ENCODE measurements around the gene KIFBP.
A peak's percentile ranks its signal among the peaks of the same experiment; 100 is the strongest.

The KIFBP gene

GRCh38 chr10:69048103-69048502 is 59.5 kb downstream of the KIFBP start:
- intact Hi-C loops (cut with micrococcal nuclease), result no loop called here
- Mint-ChIP-seq H3K27ac (peak overlapping the region; percentile 99), H3K9me3 (no peaks in the 10 kb centered on the region)

DNA sequence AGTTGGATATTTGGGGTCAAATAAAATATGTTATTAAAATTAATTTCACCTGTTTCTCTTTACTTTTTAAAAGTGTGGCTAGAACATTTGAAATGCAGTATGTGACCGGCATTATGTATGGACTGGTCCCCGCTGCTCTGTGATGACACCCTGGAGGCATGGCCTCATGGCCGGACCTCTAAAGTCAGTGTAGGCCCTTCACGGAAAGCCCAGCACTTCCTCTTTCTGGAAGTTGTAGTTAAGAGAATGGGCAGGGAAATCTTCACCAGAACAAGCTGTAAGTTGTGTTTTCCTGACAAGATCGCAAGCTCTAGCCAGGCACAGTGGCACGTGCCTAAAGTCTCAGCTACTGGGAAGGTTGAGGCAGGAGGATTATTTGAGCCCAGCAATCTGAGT is 61.0 kb downstream of the KIFBP start:
- intact Hi-C loops (cut with micrococcal nuclease), result no loop called here
- peaks cover 95% of the 10 kb centered on the region for H3K4me1 Mint-ChIP-seq (ENCODE audit: low read depth)
- H3K4me3 Mint-ChIP-seq, result no peak overlapping the region
- no peaks in the 10 kb centered on the region for H3K9me3 Mint-ChIP-seq
- H3K27ac Mint-ChIP-seq, result peak overlapping the region; percentile 99
- no peaks in the 10 kb centered on the region for H3K27me3 Mint-ChIP-seq
- H3K36me3 Mint-ChIP-seq (ENCODE audit: low read depth), result no peaks in the 10 kb centered on the region

More at GRCh38 chr10:69048103-69048502, 59.5 kb downstream of the KIFBP start:
- H3K4me3 Mint-ChIP-seq, result peak overlapping the region; percentile 23
- no peaks in the 10 kb centered on the region for H3K27me3 Mint-ChIP-seq
- peaks cover 90% of the 10 kb centered on the region for H3K4me1 Mint-ChIP-seq (ENCODE audit: low read depth)
- no peaks in the 10 kb centered on the region for H3K36me3 Mint-ChIP-seq (ENCODE audit: low read depth)

DNA sequence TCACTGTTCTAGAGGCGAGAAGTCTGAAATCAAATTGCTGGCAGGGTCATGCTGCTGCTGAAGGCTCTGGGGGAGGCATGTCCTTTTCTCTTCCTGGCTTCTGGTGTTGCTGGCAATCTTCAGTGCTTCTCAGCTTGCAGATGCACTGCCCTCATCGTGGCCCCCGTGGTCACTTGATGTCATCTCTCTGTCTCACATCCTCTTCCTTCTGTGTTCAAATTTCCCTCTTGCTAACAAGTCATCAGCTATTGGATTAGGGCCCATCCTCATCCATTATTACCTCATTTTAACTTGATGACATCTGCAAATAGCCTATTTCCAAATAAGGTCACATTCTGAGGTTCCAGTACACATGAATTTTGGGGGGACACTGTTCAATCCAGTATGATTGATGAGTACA is 62.7 kb downstream of the KIFBP start:
- H3K4me3 Mint-ChIP-seq, result peak overlapping the region; percentile 14
- peak overlapping the region; percentile 99 for H3K27ac Mint-ChIP-seq

DNA sequence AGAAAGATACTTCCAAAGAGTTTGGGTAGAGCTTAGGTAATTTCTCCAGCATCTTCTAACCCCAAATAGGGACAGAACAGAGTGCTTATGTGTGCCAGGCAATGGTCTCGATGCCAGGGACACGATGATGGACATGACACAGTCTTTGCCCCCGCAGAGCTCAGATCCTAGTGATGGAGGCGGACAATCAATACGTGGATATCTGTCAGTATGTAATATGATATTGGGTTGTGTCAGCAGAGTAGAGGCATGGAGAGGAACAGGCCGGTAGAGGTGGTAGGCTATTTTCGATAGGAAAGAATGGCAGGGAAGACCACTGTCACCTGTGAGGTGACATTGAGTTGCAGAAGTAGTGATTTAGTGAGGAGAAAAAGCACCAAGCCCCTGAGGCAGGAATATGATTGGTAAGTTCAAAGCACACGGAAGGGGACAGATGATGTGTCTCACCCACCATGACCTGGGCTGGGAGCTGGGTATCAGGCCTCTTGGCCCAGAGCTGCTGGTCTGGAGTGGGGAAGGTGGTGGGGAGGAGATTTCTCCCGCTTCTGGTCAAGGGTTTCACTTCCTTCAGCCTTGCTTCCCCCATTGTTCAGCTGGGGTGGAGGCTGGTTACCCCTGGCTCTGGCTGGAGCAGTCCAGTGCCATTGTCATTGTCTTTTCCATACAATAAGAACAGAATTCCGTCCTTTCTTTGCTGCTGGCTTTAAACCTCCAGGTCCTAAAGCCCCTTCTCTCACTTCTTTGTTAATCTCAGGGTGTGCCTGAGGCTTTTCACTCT is 63.3 kb downstream of the KIFBP start:
- intact Hi-C loops (cut with micrococcal nuclease), result loop anchor here (1.0 kb wide), 2 partner anchors 9 to 35 kb away; no protein-coding TSS in a partner anchor
- Mint-ChIP-seq H3K36me3 (ENCODE audit: low read depth) (no peaks in the 10 kb centered on the region), H3K4me3 (peak overlapping the region; percentile 25), H3K27ac (peak overlapping the region; percentile 99), H3K27me3 (no peaks in the 10 kb centered on the region), H3K9me3 (no peaks in the 10 kb centered on the region), H3K4me1 (ENCODE audit: low read depth) (peaks cover 94% of the 10 kb centered on the region)

More for the DNA sequence above, 62.7 kb downstream of the KIFBP start:
- intact Hi-C loops (cut with micrococcal nuclease), result loop anchor here (1.0 kb wide), 2 partner anchors 10 to 36 kb away; no protein-coding TSS in a partner anchor
- H3K9me3 Mint-ChIP-seq, result no peaks in the 10 kb centered on the region
- H3K27me3 Mint-ChIP-seq, result no peaks in the 10 kb centered on the region
- peaks cover 94% of the 10 kb centered on the region for H3K4me1 Mint-ChIP-seq (ENCODE audit: low read depth)
- H3K36me3 Mint-ChIP-seq (ENCODE audit: low read depth), result no peaks in the 10 kb centered on the region

GRCh38 chr10:69052736-69053135 is 64.1 kb downstream of the KIFBP start:
- peak overlapping the region; percentile 99 for H3K27ac Mint-ChIP-seq

GRCh38 chr10:69055241-69055640 is 66.6 kb downstream of the KIFBP start:
- H3K4me1 Mint-ChIP-seq (ENCODE audit: low read depth), result peaks cover 80% of the 10 kb centered on the region
- no peaks in the 10 kb centered on the region for H3K27me3 Mint-ChIP-seq
- no peaks in the 10 kb centered on the region for H3K36me3 Mint-ChIP-seq (ENCODE audit: low read depth)
- peak overlapping the region; percentile 94 for H3K27ac Mint-ChIP-seq
- intact Hi-C loops (cut with micrococcal nuclease), result no loop called here
- H3K4me3 Mint-ChIP-seq, result no peak overlapping the region
- H3K9me3 Mint-ChIP-seq, result no peaks in the 10 kb centered on the region

More at GRCh38 chr10:69052736-69053135, 64.1 kb downstream of the KIFBP start:
- Mint-ChIP-seq H3K4me3 (no peak overlapping the region), H3K9me3 (no peaks in the 10 kb centered on the region), H3K4me1 (ENCODE audit: low read depth) (peaks cover 94% of the 10 kb centered on the region), H3K36me3 (ENCODE audit: low read depth) (no peaks in the 10 kb centered on the region), H3K27me3 (no peaks in the 10 kb centered on the region)
- intact Hi-C loops (cut with micrococcal nuclease), result no loop called here

- Mint-ChIP-seq H3K9me3 (no peaks in the 10 kb centered on the region), H3K27me3 (no peaks in the 10 kb centered on the region), H3K27ac (peak overlapping the region; percentile 94), H3K4me1 (ENCODE audit: low read depth) (peaks cover 75% of the 10 kb centered on the region), H3K4me3 (peak overlapping the region; percentile 57), H3K36me3 (ENCODE audit: low read depth) (no peaks in the 10 kb centered on the region)
- intact Hi-C loops (cut with micrococcal nuclease), result no loop called here
Measured at GRCh38 chr10:69056129-69056528, 67.5 kb downstream of the KIFBP start.

DNA sequence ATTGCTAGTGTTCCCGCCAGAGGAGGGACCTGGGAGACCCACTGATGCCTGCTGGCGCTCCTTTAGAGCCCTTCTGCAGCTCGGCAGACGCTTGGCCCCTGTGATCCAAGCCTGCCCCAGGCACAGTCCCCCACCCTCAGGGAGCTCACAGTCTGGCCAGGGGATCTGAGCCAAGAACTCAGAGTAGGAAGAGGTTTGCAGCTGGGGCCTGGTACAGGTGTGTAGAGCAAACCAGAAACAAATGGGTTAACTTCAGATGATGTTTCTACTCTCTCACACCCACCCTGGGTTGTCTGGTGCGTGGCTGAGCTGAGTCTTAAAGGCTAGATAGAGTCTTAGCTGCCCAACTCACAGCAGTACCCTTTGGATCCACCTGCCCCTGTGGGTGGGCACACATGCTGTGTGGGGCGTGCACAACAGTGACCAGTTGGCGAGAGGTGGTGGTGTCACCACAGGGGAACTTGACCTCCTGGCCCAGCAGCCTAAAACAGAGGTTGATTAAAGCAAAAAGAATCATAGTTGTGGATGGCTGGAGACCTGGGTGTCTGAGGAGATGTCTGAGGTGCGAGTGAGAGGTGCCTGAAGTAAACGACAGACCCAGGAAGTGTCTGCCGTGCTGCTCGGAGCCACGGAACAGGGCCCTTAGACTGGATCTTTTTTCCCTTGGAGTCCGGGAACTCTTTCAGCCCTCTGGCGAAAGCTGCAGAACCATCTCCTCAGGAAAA is 68.1 kb downstream of the KIFBP start:
- peak overlapping the region; percentile 57 for H3K4me3 Mint-ChIP-seq

DNA sequence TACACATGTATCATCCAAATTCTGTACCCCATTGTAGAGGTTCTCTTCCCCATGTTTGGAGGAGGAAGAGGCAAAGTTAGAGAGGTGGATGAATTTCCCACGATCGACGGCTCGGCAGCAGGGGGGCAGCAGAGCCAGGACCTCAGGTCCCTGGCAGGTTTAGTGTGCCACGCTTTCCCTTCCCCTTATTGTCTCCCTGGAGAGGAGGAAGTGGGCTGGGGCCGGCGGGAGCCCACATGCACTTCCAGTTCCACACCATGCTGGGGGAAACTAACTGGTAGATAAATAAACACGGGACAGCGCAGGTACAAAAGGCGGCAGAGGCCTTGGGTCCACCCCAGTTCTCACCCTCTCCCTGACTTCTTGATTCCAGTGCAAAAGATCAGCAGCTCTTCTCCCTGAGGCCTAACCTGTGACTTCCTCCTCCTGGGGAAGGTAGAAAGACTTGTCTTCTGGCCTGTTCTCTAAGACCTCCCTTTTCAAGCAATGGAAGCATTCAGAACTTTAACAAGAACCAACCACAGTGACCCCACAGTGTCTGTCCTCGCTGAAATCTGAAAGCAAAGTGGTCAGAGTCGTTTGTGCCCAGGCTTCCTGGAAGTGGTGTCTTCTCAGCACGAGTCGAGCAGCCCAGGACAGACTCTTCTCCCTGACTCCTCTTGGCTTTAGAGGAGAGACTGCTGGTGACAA is 68.8 kb downstream of the KIFBP start:
- H3K4me3 Mint-ChIP-seq, result peak overlapping the region; percentile 57

More for the DNA sequence above, 68.1 kb downstream of the KIFBP start:
- Mint-ChIP-seq H3K27ac (peak overlapping the region; percentile 94), H3K27me3 (no peaks in the 10 kb centered on the region), H3K36me3 (ENCODE audit: low read depth) (no peaks in the 10 kb centered on the region), H3K4me1 (ENCODE audit: low read depth) (peaks cover 75% of the 10 kb centered on the region), H3K9me3 (no peaks in the 10 kb centered on the region)
- intact Hi-C loops (cut with micrococcal nuclease), result no loop called here

DNA sequence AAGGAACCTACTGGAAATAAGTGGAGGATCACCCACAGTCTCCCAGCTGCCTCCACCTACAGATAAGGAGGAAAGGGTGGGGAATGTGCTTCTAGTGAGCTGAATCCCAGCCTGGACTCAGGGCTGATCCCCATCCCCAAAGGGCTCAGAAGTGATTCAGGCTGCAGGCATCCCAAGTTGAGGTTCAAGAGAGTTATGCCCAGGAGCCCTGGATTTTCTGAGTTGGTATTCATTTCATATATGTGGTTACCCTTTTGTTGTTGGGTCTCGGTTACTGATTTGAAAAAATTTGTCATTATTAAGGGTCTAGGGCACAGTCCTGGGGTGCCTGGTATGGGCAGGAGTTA is 69.3 kb downstream of the KIFBP start:
- peak overlapping the region; percentile 57 for H3K4me3 Mint-ChIP-seq
- H3K27me3 Mint-ChIP-seq, result no peaks in the 10 kb centered on the region
- intact Hi-C loops (cut with micrococcal nuclease), result no loop called here

More for the DNA sequence above, 68.8 kb downstream of the KIFBP start:
- Mint-ChIP-seq H3K9me3 (no peaks in the 10 kb centered on the region), H3K36me3 (ENCODE audit: low read depth) (no peaks in the 10 kb centered on the region), H3K4me1 (ENCODE audit: low read depth) (peaks cover 75% of the 10 kb centered on the region), H3K27me3 (no peaks in the 10 kb centered on the region), H3K27ac (peak overlapping the region; percentile 94)
- intact Hi-C loops (cut with micrococcal nuclease), result no loop called here

DNA sequence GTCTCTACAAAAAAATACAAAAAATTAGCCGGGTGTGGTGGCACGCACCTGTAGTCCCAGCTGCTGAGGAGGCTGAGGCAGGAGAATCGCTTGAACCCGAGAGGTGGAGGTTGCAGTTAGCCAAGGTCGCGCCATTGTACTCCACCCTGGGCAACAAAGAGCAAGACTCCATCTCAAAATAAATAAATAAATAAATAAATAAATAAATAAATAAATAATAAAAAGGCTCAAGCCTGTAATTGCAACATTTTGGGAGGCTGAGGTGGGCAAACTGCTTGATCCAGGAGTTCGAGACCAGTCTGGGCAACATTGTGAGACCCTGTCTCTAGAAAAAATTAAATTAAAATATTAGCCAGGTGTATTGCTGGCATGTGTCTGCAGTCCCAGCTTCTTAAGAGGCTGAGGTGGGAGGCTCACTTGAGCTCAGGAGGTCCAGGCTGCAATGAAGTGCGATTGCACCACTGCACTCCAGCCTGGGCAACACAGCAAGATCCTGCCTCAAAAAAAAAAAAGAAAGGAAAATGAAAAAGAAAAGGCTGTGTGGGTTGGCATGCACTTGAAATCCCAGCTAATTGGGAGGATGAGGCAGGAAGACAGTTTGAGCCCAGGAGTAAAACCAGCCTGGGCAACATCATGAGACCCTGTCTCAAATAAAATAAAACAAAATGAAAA is 71.7 kb downstream of the KIFBP start:
- intact Hi-C loops (cut with micrococcal nuclease), result loop anchor here (2.0 kb wide), 1 partner anchor 15 kb away; no protein-coding TSS in a partner anchor
- Mint-ChIP-seq H3K4me1 (ENCODE audit: low read depth) (peaks cover 73% of the 10 kb centered on the region), H3K27me3 (no peaks in the 10 kb centered on the region), H3K4me3 (no peak overlapping the region), H3K9me3 (no peaks in the 10 kb centered on the region), H3K27ac (peak overlapping the region; percentile 89), H3K36me3 (ENCODE audit: low read depth) (no peaks in the 10 kb centered on the region)

More for the DNA sequence above, 69.3 kb downstream of the KIFBP start:
- no peaks in the 10 kb centered on the region for H3K9me3 Mint-ChIP-seq
- peak overlapping the region; percentile 94 for H3K27ac Mint-ChIP-seq
- H3K36me3 Mint-ChIP-seq (ENCODE audit: low read depth), result no peaks in the 10 kb centered on the region
- peaks cover 75% of the 10 kb centered on the region for H3K4me1 Mint-ChIP-seq (ENCODE audit: low read depth)

DNA sequence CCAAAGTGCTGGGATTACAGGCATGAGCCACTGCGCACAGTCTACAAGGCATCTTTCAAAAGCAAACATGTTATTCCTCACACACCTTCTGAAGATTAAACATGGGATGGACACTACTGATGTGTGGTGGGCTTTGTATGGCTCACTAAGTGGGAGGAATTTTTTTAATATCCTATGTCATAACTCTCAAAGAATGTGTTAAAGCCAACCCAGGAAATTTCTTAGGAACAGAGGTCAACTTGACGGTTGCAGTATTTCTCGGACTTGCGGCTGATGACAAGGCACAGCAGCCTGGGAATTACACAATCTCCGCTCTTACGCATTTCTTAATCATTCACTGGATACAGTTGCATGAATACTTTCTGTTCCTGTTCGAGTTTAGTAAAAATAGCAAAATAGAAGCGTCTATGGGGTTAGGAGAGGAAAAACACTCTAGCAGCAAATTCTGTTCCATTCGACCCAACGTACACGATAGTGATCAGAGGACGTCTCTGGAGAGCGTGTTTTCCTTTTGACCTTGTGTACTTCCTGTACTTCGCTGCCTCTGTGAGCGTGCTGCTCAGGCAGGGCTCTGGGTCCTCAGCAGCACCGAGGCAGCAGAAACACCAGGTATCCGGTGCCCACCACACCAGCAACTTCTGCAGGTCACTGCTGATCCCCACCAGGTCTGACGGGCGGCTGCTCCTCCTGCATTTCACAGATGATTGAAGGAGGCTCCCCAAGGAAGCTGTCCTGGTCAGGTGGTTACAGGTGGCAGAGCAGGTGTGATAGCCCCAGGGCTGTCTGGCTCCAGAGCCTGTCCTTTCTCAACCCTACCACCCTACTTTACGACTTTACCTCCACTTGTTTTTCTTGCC is 72.9 kb downstream of the KIFBP start:
- peak overlapping the region; percentile 89 for H3K27ac Mint-ChIP-seq
- H3K36me3 Mint-ChIP-seq (ENCODE audit: low read depth), result no peaks in the 10 kb centered on the region
- H3K9me3 Mint-ChIP-seq, result no peaks in the 10 kb centered on the region
- peaks cover 73% of the 10 kb centered on the region for H3K4me1 Mint-ChIP-seq (ENCODE audit: low read depth)
- peak overlapping the region; percentile 58 for H3K4me3 Mint-ChIP-seq
- no peaks in the 10 kb centered on the region for H3K27me3 Mint-ChIP-seq
- intact Hi-C loops (cut with micrococcal nuclease), result loop anchor here (1.0 to 2.0 kb wide), 3 partner anchors 10 to 27 kb away; partner anchors contain the start of gene SRGN

- Mint-ChIP-seq H3K27ac (peak overlapping the region; percentile 94), H3K4me3 (no peak overlapping the region), H3K4me1 (ENCODE audit: low read depth) (peaks cover 59% of the 10 kb centered on the region), H3K9me3 (no peaks in the 10 kb centered on the region), H3K36me3 (ENCODE audit: low read depth) (no peaks in the 10 kb centered on the region), H3K27me3 (no peaks in the 10 kb centered on the region)
- intact Hi-C loops (cut with micrococcal nuclease), result no loop called here
Measured at GRCh38 chr10:69062901-69063300, 74.3 kb downstream of the KIFBP start.

All from dendritic cell treated with granulocyte-macrophage colony-stimulating factor and Interleukin-4, amounts not matched to agents 40 ng/mL and 50 ng/mL, for 4 days (primary cell).